ENCODE data around the gene PJA2. TPM values are rescaled to one million over a fixed set of nuclear protein-coding genes. Genes with fewer than 3 reads are reported as not detected.

Gene PJA2
- total and polyA plus RNA-seq, 2 donors (not counting 1 experiment from before 2014, with no cell fraction given) = 21.3 to 90.4 TPM

GRCh38 chr5:109411627-109412026 lies 1.9 kb upstream of the PJA2 start:
- no peaks in the 10 kb centered on the region for H3K27me3 Mint-ChIP-seq
- TF ChIP-seq CTCF (IDR thresholded peaks at IDR 0.05) = no peak
- TF ChIP-seq EZH2 (IDR thresholded peaks at IDR 0.05; ENCODE audit: borderline replicate concordance, insufficient read depth, low read depth, low read length, poor library complexity, severe bottlenecking) = no peak
- no peaks in the 10 kb centered on the region for H3K27me3 ChIP-seq (replicated peaks in 1 of 4; ENCODE audit: control extremely low read depth in 1 of 4, control insufficient read depth in 3 of 4, insufficient read depth in 4 of 4, low read length in 3 of 4)
- ATAC-seq (ENCODE audit: low read depth) (no peak), DNase-seq (no peak)
- no peak overlapping the region for H3K4me2 ChIP-seq (replicated peaks; ENCODE audit: low read depth, low read length, poor library complexity, severe bottlenecking)
- H4K20me1 ChIP-seq (ENCODE audit: control insufficient read depth, insufficient read depth, low read length, poor library complexity, severe bottlenecking) = no peaks in the 10 kb centered on the region
- WGBS (ENCODE audit: insufficient coverage) = no CpG with 5 or more reads among the region's 3 CpGs
- ChIA-PET CTCF (no interaction called here), POLR2A (no interaction called here)
- H3K27ac Mint-ChIP-seq = no peak overlapping the region
- no peak overlapping the region for H3K27ac ChIP-seq (ENCODE audit: low read length in 2 of 2)
- no peaks in the 10 kb centered on the region for H3K36me3 ChIP-seq (replicated peaks in 1 of 2; ENCODE audit: control extremely low read depth in 1 of 2, control insufficient read depth in 1 of 2, extremely low read depth in 1 of 2, insufficient read depth in 2 of 2, low read length in 1 of 2)
- H3K9me3 ChIP-seq (ENCODE audit: control extremely low read depth in 1 of 3, control insufficient read depth in 2 of 3, insufficient read depth in 1 of 3, low read length in 2 of 3) = peaks cover 0 to 7% (median 3%) of the 10 kb centered on the region in 3 donors
- H2AFZ ChIP-seq (ENCODE audit: insufficient read depth, low read depth, low read length, poor library complexity, severe bottlenecking) = no peak overlapping the region
- intact Hi-C loops (cut with micrococcal nuclease) = loop anchor here (2.0 kb wide), 2 partner anchors 57 to 1327 kb away; partner anchors contain the start of gene SLC25A46
- H3K79me2 ChIP-seq (ENCODE audit: control insufficient read depth, insufficient read depth, low read length) = peaks cover 25% of the 10 kb centered on the region
- no peak overlapping the region for H3K4me3 ChIP-seq (ENCODE audit: control extremely low read depth in 1 of 5, extremely low read depth in 1 of 5, insufficient read depth in 1 of 5, low read depth in 2 of 5, low read length in 4 of 5)
- peaks cover 13 to 25% of the 10 kb centered on the region in 2 donors for H3K4me1 ChIP-seq (ENCODE audit: control insufficient read depth in 2 of 2, insufficient read depth in 2 of 2, low read length in 2 of 2)
- no peak overlapping the region for H3K9ac ChIP-seq (ENCODE audit: low read length)
- H3K4me1 Mint-ChIP-seq = peaks cover 31% of the 10 kb centered on the region
- no peaks in the 10 kb centered on the region for H3K9me3 Mint-ChIP-seq (ENCODE audit: insufficient read depth)
- peak overlapping the region; percentile 33 for H3K4me3 Mint-ChIP-seq

- peak overlapping the region; percentile 99 for H3K27ac Mint-ChIP-seq
- TF ChIP-seq EZH2 (IDR thresholded peaks at IDR 0.05; ENCODE audit: borderline replicate concordance, insufficient read depth, low read depth, low read length, poor library complexity, severe bottlenecking) (no peak), CTCF (IDR thresholded peaks at IDR 0.05) (no peak)
- Histone ChIP-seq H3K4me1 (ENCODE audit: control insufficient read depth in 2 of 2, insufficient read depth in 2 of 2, low read length in 2 of 2) (peaks cover 13 to 30% of the 10 kb centered on the region in 2 donors), H2AFZ (ENCODE audit: insufficient read depth, low read depth, low read length, poor library complexity, severe bottlenecking) (peak overlapping the region; percentile 87), H3K79me2 (ENCODE audit: control insufficient read depth, insufficient read depth, low read length) (peaks cover 30% of the 10 kb centered on the region), H3K27ac (ENCODE audit: low read length in 2 of 2) (peak overlapping the region; percentile 96 to 99), H3K36me3 (replicated peaks in 1 of 2; ENCODE audit: control extremely low read depth in 1 of 2, control insufficient read depth in 1 of 2, extremely low read depth in 1 of 2, insufficient read depth in 2 of 2, low read length in 1 of 2) (no peaks in the 10 kb centered on the region), H3K9ac (ENCODE audit: low read length) (peak overlapping the region; percentile 94), H3K4me2 (replicated peaks; ENCODE audit: low read depth, low read length, poor library complexity, severe bottlenecking) (peak overlapping the region; percentile 75), H3K27me3 (replicated peaks in 1 of 4; ENCODE audit: control extremely low read depth in 1 of 4, control insufficient read depth in 3 of 4, insufficient read depth in 4 of 4, low read length in 3 of 4) (no peaks in the 10 kb centered on the region), H3K9me3 (ENCODE audit: control extremely low read depth in 1 of 3, control insufficient read depth in 2 of 3, insufficient read depth in 1 of 3, low read length in 2 of 3) (peaks cover 0 to 7% (median 0%) of the 10 kb centered on the region in 3 donors), H3K4me3 (ENCODE audit: control extremely low read depth in 1 of 5, extremely low read depth in 1 of 5, insufficient read depth in 1 of 5, low read depth in 2 of 5, low read length in 4 of 5) (peak overlapping the region in 4 of 5 experiments; percentile 80 to 95 (median 88)), H4K20me1 (ENCODE audit: control insufficient read depth, insufficient read depth, low read length, poor library complexity, severe bottlenecking) (no peaks in the 10 kb centered on the region)
- CTCF ChIA-PET = no interaction called here
- H3K9me3 Mint-ChIP-seq (ENCODE audit: insufficient read depth) = no peaks in the 10 kb centered on the region
- no peak for ATAC-seq (ENCODE audit: low read depth)
- DNase-seq = no peak
- H3K4me1 Mint-ChIP-seq = peaks cover 35% of the 10 kb centered on the region
- H3K4me3 Mint-ChIP-seq = peak overlapping the region; percentile 99
- intact Hi-C loops (cut with micrococcal nuclease) = loop anchor here (2.0 kb wide), 2 partner anchors 58 to 1328 kb away; partner anchors contain the start of gene SLC25A46
- 5% methylated on average over 2 of the region's 2 CpGs for WGBS (ENCODE audit: insufficient coverage)
- H3K27me3 Mint-ChIP-seq = no peaks in the 10 kb centered on the region
- POLR2A ChIA-PET = interaction anchor here (1.8 kb wide), 1 partner anchor 683 kb away, joined by 14 read pairs; no protein-coding TSS in a partner anchor
Measured at GRCh38 chr5:109411149-109411514, 1.4 kb upstream of the PJA2 start.
